Measurements from ENCODE around the gene GRK5.

Gene GRK5

GRCh38 chr10:119306514-119306951 is 99.2 kb downstream of the GRK5 start:
- no peaks in the 10 kb centered on the region for H3K9me3 ChIP-seq
- no peaks in the 10 kb centered on the region for H3K27me3 ChIP-seq
- peaks cover 0 to 98% (median 54%) of the 10 kb centered on the region in 4 donors for H3K4me1 ChIP-seq
- no peak overlapping the region for H3K4me3 ChIP-seq
- peak overlapping the region; percentile 77 to 80 for H3K27ac ChIP-seq
- intact Hi-C loops (cut with DNase I; ENCODE audit: low total_unique reads) = no loop called here
- H3K36me3 ChIP-seq = no peaks in the 10 kb centered on the region
- no peak for TF ChIP-seq CTCF (IDR thresholded peaks at IDR 0.05)
- DNase-seq = no peak

DNA sequence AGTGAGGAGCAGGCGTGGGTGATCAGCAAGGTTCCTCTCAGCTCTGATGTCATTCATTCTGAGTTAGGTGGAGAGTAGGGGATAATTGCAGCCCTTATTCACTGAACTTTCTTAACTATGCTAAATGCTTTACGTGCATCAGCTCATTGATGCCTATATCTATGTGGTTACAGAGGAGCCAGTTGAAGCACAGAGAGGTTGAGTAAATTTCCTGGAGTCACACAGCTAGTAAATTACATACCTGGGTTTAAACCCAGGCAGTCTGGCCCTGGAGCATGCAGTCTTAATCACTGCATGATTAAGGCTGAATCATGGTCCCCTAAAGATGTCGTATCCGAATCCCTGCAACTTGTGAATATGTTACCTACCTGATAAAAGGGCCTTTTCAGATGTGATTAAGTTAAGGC is 99.6 kb downstream of the GRK5 start:
- peak overlapping the region; percentile 77 to 80 for H3K27ac ChIP-seq
- TF ChIP-seq CTCF (IDR thresholded peaks at IDR 0.05) = no peak

GRCh38 chr10:119308089-119308488 is 100.7 kb downstream of the GRK5 start:
- Histone ChIP-seq H3K27me3 (no peaks in the 10 kb centered on the region), H3K4me3 (no peak overlapping the region), H3K36me3 (no peaks in the 10 kb centered on the region), H3K4me1 (peaks cover 0 to 90% (median 45%) of the 10 kb centered on the region in 4 donors), H3K9me3 (no peaks in the 10 kb centered on the region), H3K27ac (peak overlapping the region; percentile 77 to 80)
- TF ChIP-seq CTCF (IDR thresholded peaks at IDR 0.05) = no peak
- no peak for DNase-seq
- intact Hi-C loops (cut with DNase I; ENCODE audit: low total_unique reads) = no loop called here

More for the DNA sequence above, 99.6 kb downstream of the GRK5 start:
- H3K36me3 ChIP-seq = no peaks in the 10 kb centered on the region
- H3K4me1 ChIP-seq = peaks cover 0 to 95% (median 50%) of the 10 kb centered on the region in 4 donors
- no peak for DNase-seq
- H3K27me3 ChIP-seq = no peaks in the 10 kb centered on the region
- H3K4me3 ChIP-seq = no peak overlapping the region
- intact Hi-C loops (cut with DNase I; ENCODE audit: low total_unique reads) = no loop called here
- no peaks in the 10 kb centered on the region for H3K9me3 ChIP-seq

DNA sequence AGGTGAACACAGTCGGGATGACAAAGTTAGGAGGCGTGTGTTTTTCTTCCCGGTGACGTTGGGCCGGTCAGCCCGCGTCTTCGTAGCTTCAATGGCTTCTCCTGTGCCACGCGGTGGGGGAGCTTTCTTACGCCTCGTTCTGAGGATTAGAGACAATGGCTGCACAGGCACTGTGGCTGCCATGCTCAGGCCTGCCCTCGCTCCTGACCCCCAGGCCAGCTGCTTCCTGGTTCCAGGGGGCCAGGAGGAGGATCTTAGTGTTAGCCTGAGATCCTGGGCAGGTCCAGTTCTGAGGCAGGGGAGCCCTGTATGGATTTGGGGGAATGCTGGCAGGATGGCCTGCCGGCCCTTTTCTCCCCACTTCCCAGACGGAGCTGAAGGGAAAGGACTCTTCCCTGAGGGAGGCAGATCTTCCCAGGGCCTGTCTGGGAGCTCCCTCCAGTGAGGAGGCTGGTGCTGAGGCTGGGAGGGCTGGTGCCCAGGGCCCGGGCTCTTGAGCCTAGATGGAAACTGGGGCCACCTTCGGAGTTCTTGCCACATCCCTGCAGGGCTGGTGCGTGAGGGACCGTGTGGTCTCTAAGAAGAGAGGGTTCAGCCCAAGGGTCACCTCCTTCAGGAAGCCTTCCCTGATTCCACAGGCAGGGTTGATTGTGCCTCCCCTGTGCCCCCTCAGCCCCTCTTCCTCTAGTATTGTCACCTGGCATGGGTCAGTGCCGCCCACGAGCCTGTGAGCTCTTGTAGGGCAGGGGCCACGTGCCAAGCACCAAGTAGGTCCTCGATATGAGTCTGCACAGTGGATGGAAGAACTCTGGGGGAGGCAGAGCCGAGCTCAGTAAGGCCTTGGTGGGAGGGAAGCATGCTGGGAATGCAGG is 101.4 kb downstream of the GRK5 start:
- Histone ChIP-seq H3K4me3 (no peak overlapping the region), H3K27ac (peak overlapping the region; percentile 53 to 80)
- intact Hi-C loops (cut with DNase I; ENCODE audit: low total_unique reads) = no loop called here

DNA sequence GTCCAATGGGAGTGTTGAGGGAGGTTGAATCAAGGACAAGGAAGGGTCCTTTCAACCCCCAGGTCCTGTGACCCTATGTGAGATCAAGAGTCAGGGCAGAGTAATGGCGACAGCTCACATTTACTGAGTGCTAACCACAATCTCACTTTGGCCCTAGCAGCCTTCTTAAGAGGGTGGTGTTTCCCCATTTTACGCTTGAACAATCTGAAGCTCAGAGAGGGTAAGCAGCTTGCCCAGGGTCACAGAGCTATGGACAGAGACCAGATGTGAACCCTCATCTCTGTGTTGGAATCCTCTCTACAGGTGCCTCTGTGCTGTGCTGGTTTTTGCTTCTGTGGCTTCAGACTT is 102.0 kb downstream of the GRK5 start:
- DNase-seq = no peak
- no peaks in the 10 kb centered on the region for H3K36me3 ChIP-seq
- peaks cover 0 to 90% (median 48%) of the 10 kb centered on the region in 4 donors for H3K4me1 ChIP-seq
- H3K27ac ChIP-seq = peak overlapping the region; percentile 53 to 80
- no peak overlapping the region for H3K4me3 ChIP-seq
- H3K27me3 ChIP-seq = no peaks in the 10 kb centered on the region
- intact Hi-C loops (cut with DNase I; ENCODE audit: low total_unique reads) = no loop called here
- TF ChIP-seq CTCF (IDR thresholded peaks at IDR 0.05) = no peak
- no peaks in the 10 kb centered on the region for H3K9me3 ChIP-seq

More for the DNA sequence above, 101.4 kb downstream of the GRK5 start:
- H3K4me1 ChIP-seq = peaks cover 0 to 89% (median 45%) of the 10 kb centered on the region in 4 donors
- no peaks in the 10 kb centered on the region for H3K9me3 ChIP-seq
- no peak for DNase-seq
- no peak for TF ChIP-seq CTCF (IDR thresholded peaks at IDR 0.05)
- H3K27me3 ChIP-seq = no peaks in the 10 kb centered on the region
- H3K36me3 ChIP-seq = no peaks in the 10 kb centered on the region

Measured in tibial artery (tissue), 4 donors.